ENCODE measurements around the gene BTBD9. TPM values are rescaled to one million over a fixed set of nuclear protein-coding genes. Genes with fewer than 3 reads are reported as not detected.
A peak's percentile ranks its signal among the peaks of the same experiment; 100 is the strongest.

Gene BTBD9
- total RNA-seq, 1 donor from 2014 or later, result 9.9 TPM

DNA sequence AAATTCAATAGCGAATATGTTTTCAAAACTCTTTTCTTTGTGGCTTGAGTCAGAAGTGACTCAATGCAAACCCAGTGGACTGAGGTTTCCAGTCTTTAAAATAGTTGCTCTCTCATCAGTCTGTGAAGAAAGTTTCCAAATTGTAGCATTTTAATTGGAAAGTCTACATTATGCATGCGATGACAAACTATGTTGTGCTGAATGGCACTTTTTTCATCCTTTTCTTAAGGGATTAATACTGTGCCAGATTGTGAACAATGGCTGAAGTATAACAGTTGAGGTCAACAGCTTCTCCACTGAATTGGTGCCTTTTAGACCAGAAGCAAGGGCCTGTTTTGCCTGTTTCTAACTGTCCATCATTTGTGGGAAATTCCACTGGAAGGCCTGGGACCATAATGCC is 377.1 kb downstream of the BTBD9 start:
- H3K27me3 ChIP-seq, result no peaks in the 10 kb centered on the region
- no peak for TF ChIP-seq CTCF (IDR thresholded peaks at IDR 0.05)
- DNase-seq (ENCODE audit: low spot score in 2 of 2), result no peak
- peak overlapping the region; percentile 11 to 13 for H3K27ac ChIP-seq
- intact Hi-C loops (cut with DNase I), result no loop called here
- peaks cover 0 to 7% of the 10 kb centered on the region in 2 donors for H3K36me3 ChIP-seq
- H3K9me3 ChIP-seq, result no peaks in the 10 kb centered on the region
- H3K4me1 ChIP-seq, result peaks cover 5 to 17% of the 10 kb centered on the region in 2 donors
- H3K4me3 ChIP-seq, result no peak overlapping the region

- Histone ChIP-seq H3K4me3 (no peak overlapping the region), H3K27ac (peak overlapping the region; percentile 13 to 26), H3K27me3 (no peaks in the 10 kb centered on the region), H3K36me3 (peaks cover 0 to 7% of the 10 kb centered on the region in 2 donors), H3K9me3 (no peaks in the 10 kb centered on the region), H3K4me1 (peaks cover 5 to 17% of the 10 kb centered on the region in 2 donors)
- intact Hi-C loops (cut with DNase I), result no loop called here
- no peak for TF ChIP-seq CTCF (IDR thresholded peaks at IDR 0.05)
- DNase-seq (ENCODE audit: low spot score in 2 of 2), result no peak
These were observed 377.7 kb downstream of the BTBD9 start for GRCh38 chr6:38262026-38262425.

DNA sequence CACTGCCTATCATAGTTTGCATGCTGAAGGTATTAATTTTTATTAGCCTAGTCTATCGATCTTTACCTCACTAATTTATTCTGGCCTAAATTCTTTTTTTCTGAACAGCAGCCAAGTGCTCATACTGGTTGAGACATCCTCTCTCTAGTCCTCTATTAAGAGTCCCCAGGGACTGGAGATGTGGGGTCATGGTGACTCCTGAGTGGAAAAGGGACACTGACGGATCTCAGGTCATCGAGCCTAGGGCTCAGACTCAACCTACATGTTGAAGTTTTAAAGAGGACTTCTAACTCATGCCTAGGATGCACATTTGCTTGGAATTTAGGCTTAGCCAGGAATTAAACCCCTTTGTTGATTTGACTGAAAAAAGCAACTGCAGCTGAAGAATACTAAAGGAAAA is 378.1 kb downstream of the BTBD9 start:
- Histone ChIP-seq H3K27ac (peak overlapping the region; percentile 13 to 26), H3K4me3 (no peak overlapping the region), H3K4me1 (peaks cover 5 to 17% of the 10 kb centered on the region in 2 donors), H3K36me3 (peaks cover 0 to 7% of the 10 kb centered on the region in 2 donors), H3K27me3 (no peaks in the 10 kb centered on the region), H3K9me3 (no peaks in the 10 kb centered on the region)
- intact Hi-C loops (cut with DNase I), result no loop called here
- DNase-seq (ENCODE audit: low spot score in 2 of 2), result no peak
- no peak for TF ChIP-seq CTCF (IDR thresholded peaks at IDR 0.05)

GRCh38 chr6:38259736-38260135 is 380.0 kb downstream of the BTBD9 start:
- no peaks in the 10 kb centered on the region for H3K27me3 ChIP-seq
- H3K4me3 ChIP-seq, result no peak overlapping the region
- H3K9me3 ChIP-seq, result no peaks in the 10 kb centered on the region
- no peak overlapping the region for H3K27ac ChIP-seq
- peaks cover 5 to 17% of the 10 kb centered on the region in 2 donors for H3K4me1 ChIP-seq
- H3K36me3 ChIP-seq, result peaks cover 0 to 23% of the 10 kb centered on the region in 2 donors
- TF ChIP-seq CTCF (IDR thresholded peaks at IDR 0.05), result no peak
- no peak for DNase-seq (ENCODE audit: low spot score in 2 of 2)
- intact Hi-C loops (cut with DNase I), result no loop called here

- Histone ChIP-seq H3K9me3 (no peaks in the 10 kb centered on the region), H3K27me3 (no peaks in the 10 kb centered on the region), H3K36me3 (no peaks in the 10 kb centered on the region), H3K27ac (peak overlapping the region; percentile 16 to 58), H3K4me1 (peaks cover 0 to 10% of the 10 kb centered on the region in 2 donors), H3K4me3 (no peak overlapping the region)
- intact Hi-C loops (cut with DNase I), result no loop called here
- no peak for TF ChIP-seq CTCF (IDR thresholded peaks at IDR 0.05)
- no peak for DNase-seq (ENCODE audit: low spot score in 2 of 2)
These were observed 391.1 kb downstream of the BTBD9 start for GRCh38 chr6:38248500-38249234.

Data from ascending aorta (tissue), 2 donors.